ENCODE data around the gene BCL2L12. TPM values are rescaled to one million over a fixed set of nuclear protein-coding genes. Genes with fewer than 3 reads are reported as not detected.
"Not testable (repeated sequence)": the region's sequence is repeated elsewhere in the genome, so short reads cannot be mapped to it uniquely, and the experiment has no call there.

BCL2L12 gene
- 24.9 TPM for polyA plus RNA-seq (2013, experiment 1 of 2; ENCODE audit: insufficient read length)
- 25.5 TPM for polyA plus RNA-seq (2013, experiment 2 of 2; ENCODE audit: insufficient read length)

- peak; percentile 95 for DNase-seq
These were observed at the start of gene BCL2L12, which contains the start of gene IRF3 for GRCh38 chr19:49665351-49666119. TSS of gene BCL2L12 (plus strand) at chr19:49665933. CDS start at chr19:49666693, 760 bp downstream. TSS of gene IRF3 (minus strand) at chr19:49665857. CDS start at chr19:49664838, 1,019 bp downstream.

GRCh38 chr19:49616532-49616931 is 49.2 kb upstream of the BCL2L12 start:
- DNase-seq: no peak

GRCh38 chr19:49616945-49617344 is 48.8 kb upstream of the BCL2L12 start:
- DNase-seq: no peak

- DNase-seq: not testable (repeated sequence)
These were observed 47.9 kb upstream of the BCL2L12 start for GRCh38 chr19:49617860-49618259.

GRCh38 chr19:49624967-49625910 is 40.5 kb upstream of the BCL2L12 start:
- no peak for DNase-seq

- no peak for DNase-seq
These were observed 39.5 kb upstream of the BCL2L12 start for GRCh38 chr19:49626226-49626625.

- DNase-seq: no peak
These were observed 36.1 kb upstream of the BCL2L12 start for GRCh38 chr19:49629659-49630058.

GRCh38 chr19:49631014-49631588 is 34.6 kb upstream of the BCL2L12 start:
- DNase-seq: no peak

- no peak for DNase-seq
These were observed 34.0 kb upstream of the BCL2L12 start for GRCh38 chr19:49631610-49632192.

GRCh38 chr19:49632576-49632975 is 33.2 kb upstream of the BCL2L12 start:
- no peak for DNase-seq

GRCh38 chr19:49633273-49633672 is 32.5 kb upstream of the BCL2L12 start:
- not testable (repeated sequence) for DNase-seq

GRCh38 chr19:49635530-49636232 is 30.1 kb upstream of the BCL2L12 start:
- peak; percentile 42 for DNase-seq

GRCh38 chr19:49636233-49636932 is 29.4 kb upstream of the BCL2L12 start:
- no peak for DNase-seq

GRCh38 chr19:49637821-49638738 is 27.7 kb upstream of the BCL2L12 start:
- peak; percentile 76 for DNase-seq

- DNase-seq: no peak
These were observed 26.2 kb upstream of the BCL2L12 start for GRCh38 chr19:49639401-49640112.

- peak; percentile 100 for DNase-seq
These were observed 25.4 kb upstream of the BCL2L12 start, which contains the start of gene RRAS for GRCh38 chr19:49640113-49640898. TSS of gene RRAS (minus strand) at chr19:49640143. CDS start at chr19:49640098, 45 bp downstream.

GRCh38 chr19:49641688-49642491 is 23.8 kb upstream of the BCL2L12 start, which contains the start of gene SCAF1:
TSS of gene SCAF1 (plus strand) at chr19:49642209. CDS start at chr19:49645027, 2,818 bp downstream.
- DNase-seq: peak; percentile 100

Measured in fibroblast of skin of abdomen (primary cell).